ENCODE measurements around the gene PLPPR5.

DNA sequence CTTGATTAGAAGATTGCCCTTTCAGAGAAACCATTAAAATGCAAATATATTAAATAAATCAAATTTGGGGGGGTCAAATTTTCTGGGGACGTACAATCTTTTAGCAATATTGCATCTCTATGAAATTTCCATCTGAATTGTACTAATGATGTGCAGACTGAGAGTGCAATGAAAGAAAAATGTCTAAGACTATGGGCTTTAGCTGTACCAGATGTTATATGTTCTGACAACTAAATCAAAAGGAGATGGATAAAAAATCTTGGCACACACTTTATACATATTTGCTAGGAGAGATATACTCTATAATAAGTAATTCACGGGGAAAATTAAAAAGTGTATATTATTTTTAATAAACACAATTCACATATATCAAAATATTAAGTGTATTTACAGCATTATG lies 13.0 kb upstream of the PLPPR5 start:
- TF ChIP-seq, protein P1, sequence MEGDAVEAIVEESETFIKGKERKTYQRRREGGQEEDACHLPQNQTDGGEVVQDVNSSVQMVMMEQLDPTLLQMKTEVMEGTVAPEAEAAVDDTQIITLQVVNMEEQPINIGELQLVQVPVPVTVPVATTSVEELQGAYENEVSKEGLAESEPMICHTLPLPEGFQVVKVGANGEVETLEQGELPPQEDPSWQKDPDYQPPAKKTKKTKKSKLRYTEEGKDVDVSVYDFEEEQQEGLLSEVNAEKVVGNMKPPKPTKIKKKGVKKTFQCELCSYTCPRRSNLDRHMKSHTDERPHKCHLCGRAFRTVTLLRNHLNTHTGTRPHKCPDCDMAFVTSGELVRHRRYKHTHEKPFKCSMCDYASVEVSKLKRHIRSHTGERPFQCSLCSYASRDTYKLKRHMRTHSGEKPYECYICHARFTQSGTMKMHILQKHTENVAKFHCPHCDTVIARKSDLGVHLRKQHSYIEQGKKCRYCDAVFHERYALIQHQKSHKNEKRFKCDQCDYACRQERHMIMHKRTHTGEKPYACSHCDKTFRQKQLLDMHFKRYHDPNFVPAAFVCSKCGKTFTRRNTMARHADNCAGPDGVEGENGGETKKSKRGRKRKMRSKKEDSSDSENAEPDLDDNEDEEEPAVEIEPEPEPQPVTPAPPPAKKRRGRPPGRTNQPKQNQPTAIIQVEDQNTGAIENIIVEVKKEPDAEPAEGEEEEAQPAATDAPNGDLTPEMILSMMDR (conservative IDR thresholded peaks at IDR 0.05 in 1 of 2, IDR thresholded peaks at IDR 0.05 in 1 of 2; ENCODE audit: low read depth in 1 of 2, low read length in 2 of 2) = no peak
- TF ChIP-seq EZH2 (IDR thresholded peaks at IDR 0.05; ENCODE audit: low read length, missing control alignments) = no peak
